Stimulated activated CD8-positive, alpha-beta memory T cell treated with anti-CD3 and anti-CD28 coated beads, Interleukin-4, amount 100 ng/mL, for 4 hours (primary cell): ENCODE data around the gene CKM.
"Not testable (repeated sequence)": the region's sequence is repeated elsewhere in the genome, so short reads cannot be mapped to it uniquely, and the experiment has no call there.

Experiments used
- DNase-seq, 2 donors: peaks; one replicate each; pipeline ENCODE4 v3.0.0-alpha.2; 2020; ENCODE audit warnings: low read depth in 2 of 2, low spot score in 1 of 2

Gene CKM

DNA sequence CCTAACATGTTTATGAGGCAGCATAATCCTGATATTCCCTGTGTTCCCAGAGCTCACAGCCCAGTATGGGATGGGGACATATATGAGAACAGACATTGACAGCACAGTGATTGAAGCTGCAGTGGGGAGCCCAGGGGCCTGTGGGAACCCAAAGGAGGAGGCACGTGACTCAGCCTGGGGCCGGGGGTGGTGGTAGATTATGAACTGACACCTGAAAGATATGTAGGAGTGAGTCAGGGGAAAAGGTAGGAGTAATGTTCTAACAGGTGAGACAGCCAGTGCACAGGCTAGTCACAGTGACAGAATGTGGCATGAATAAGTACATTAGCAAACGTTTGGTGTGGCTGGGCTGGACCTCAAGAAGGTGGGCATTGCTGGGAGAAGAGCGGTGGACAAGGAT is 29.0 kb downstream of the CKM start:
- DNase-seq: no peak

DNA sequence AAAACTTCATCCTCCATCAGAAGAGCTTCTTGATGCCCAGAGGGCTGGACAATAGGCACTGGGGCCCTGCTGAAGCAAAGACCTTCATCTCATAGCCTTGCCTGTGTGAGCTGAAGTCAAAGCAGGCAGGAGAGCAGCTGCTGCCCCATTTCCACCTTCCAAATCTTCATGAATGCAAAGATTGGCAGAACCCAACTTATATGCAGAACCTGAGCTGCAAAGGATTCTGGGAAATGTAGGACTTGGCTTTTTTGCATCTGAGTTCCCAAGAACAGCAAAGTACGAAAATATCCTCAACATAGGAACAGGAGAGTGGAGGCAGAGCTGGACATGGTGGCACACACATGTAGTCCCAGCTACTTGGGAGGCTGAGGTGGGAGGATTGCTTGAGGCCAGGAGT is 30.8 kb downstream of the CKM start:
- DNase-seq: no peak

DNA sequence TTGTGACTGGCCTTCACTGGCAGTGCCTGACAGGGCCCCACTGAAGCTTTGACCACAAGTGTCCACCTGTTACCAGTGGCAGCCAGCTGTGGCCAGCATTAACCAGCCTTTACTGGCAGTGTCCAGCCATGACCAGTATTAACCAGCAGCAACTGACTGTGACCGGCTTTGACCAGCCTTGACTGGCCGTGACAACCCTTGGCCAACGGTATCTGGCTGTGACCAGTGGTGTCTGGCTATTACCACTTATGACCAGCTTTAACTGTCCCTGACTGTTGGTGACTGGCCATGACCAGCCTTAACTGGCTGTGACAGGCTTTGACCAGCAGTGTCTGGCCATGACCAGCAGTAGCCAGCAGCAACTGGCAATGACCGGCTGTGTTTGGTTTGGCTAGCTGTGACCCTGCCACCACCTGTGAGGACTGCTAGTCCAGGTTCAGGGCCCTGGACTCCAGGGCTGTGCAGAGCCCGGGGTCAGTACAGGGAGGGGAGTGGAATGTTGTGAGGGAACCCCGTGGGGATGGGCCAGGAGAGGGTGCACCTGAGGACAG is 32.2 kb downstream of the CKM start:
- no peak for DNase-seq

DNA sequence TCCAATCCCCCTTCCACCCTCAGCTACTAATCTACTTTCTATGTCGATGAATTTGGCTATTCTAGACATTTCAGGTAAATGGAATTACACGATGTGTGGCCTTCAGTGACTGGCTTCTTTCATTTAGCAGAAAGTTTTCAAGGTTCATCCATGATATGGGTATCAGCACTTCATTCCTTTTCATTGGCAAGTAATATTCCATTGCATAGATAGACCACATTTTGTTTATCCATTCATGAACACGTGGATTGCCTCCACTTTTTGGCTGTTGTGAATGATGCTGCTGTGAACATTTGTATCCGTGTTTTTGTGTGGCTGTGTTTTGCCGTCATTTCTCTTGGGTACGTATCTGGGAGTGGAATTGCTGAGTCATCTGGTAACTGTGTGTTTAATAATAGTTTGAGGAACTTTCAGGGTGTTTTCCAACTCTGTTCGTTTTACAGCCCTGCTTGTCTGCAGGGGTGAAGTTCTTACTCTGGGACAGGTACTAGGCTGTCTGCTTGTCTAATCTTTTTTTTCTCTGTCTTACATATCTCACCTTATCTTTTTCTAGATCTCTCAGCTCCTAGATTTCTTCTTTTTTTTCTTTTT is 39.1 kb downstream of the CKM start:
- no peak for DNase-seq

DNA sequence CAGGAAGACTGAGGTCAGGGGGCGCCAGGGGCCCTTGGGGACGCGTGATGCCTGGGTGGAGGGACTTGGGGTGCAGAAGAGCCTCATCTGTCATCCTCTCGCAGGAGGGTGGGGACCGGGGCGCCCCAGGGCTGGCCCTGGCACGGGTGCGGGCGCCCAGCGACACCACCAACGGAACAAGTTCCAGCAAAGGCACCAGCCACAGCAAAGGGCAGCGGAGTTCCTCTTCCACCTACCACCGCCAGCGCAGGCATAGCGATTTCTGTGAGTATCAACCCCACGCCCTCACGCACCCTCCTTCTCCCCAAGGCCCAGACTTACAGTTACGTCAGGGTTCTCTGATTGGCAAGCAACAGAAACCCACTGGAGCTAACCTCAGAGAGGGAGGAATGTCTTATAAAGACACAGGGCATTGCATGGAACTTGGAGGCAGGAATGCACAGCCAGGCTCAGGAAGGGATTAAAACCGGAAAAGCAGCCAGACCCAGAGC is 42.2 kb downstream of the CKM start:
- DNase-seq: no peak

DNA sequence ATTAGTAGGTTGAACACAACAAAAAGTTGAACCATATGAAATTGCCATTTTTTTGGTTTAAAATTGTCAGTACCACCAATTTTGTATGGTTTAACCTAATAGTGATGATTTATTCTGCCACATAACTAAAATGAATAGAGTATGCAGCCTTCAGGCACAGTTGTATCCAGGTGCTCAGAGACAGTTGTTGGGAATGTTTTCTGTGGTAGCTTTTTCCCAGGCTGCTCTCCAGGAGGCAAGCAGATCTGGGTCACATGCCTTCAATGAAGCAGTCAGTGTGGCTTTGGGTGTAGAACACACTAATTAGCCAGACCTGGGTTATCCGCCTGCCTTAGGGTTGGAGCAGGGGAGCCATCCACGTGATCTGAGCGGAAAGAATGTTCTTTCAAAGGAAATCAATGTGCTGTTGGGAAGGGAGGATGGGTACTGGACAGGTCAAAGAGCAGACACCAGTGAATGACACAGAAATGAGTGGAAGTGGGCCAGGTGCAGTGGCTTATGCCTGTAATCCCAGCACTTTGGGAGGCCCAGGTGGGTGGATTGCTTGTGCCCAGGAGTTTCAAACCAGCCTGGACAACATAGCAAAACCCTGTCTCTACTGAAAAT is 43.0 kb downstream of the CKM start:
- no peak for DNase-seq

DNA sequence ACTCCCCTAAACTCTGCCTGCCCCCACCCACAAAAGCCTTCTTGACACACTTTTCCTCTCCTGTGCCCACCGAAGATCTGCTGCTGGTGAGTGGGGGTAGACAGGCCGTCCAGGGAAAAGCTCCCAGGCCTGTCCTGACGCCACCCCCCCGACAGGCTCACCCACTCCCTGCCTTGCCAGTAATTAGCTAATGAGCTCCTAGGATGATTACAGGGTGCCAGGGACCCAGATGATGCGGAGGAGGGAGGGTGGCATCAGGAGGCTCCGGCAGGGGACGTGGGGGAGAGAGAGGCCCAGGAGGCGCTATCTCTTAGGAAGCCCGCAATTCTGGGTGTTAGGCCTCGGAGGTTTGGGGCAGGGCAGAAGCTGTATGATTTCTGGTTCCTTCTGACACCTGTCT is 44.6 kb downstream of the CKM start:
- no peak for DNase-seq

DNA sequence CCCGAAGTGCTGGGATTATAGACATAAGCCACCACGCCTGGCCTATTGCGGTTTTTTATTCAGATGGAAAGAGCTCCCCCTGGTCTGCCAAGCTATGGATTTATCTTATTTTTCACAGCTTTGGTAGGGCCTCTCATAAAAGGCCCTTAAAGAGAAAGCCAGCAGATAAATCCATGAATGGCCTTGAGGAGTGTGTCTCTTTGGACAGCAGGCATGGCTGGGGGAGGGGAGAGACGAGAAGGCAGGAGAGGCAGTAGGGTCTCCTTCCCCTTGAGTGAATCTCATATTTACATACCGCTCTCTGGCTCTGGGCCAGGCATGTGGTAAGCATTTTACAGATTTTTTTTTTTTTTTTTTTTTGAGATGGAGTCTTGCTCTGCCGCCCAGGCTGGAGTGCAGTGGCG is 46.4 kb downstream of the CKM start:
- no peak for DNase-seq

DNA sequence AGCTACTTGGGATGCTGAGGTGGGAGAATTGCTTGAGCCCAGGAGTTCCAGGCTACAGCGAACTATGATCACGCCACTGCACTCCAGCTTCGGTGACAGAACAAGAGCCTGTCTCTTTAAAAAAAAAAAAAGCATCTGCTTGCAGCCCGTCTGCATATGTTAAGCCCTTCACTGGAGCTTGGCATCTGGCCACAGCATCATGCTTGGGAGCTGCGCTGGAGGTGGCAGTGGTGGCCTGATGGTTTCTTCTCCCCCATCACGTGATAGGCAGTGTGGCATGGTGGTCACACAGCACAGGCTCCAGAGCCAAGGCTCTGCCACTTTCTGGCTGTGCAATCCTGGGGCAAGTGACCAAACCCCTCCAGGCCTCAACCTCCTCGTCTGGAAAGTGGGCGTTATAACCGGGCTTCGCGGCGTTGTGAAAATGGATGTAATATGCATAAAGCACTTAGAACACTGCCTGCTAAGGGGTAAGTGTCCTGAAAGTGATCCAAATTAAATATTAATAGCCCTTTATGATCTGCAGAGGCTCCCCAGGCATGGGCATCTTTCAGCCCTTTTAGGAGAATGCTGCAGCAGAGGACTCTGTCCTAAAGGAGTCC is 47.2 kb downstream of the CKM start:
- no peak for DNase-seq

- no peak for DNase-seq
These were observed 49.2 kb downstream of the CKM start for GRCh38 chr19:45273521-45273855.

DNA sequence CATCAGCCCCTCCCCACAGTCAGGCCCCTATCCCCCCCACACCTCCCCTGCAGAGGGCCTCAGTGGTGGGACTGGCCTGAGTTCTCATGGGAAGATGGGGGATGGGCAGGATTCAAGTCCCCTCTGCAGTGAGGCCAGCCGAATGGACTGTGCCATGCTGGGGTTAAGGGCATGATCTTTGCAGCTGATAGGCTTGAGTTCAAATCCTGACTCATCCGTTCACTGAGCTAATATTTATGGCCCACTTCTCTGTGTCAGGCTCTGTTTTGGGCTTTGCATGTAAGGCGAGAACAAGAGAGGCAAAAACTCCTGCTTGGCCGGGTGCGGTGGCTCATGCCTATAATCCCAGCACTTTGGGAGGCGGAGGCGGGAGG is 51.0 kb downstream of the CKM start:
- no peak for DNase-seq

DNA sequence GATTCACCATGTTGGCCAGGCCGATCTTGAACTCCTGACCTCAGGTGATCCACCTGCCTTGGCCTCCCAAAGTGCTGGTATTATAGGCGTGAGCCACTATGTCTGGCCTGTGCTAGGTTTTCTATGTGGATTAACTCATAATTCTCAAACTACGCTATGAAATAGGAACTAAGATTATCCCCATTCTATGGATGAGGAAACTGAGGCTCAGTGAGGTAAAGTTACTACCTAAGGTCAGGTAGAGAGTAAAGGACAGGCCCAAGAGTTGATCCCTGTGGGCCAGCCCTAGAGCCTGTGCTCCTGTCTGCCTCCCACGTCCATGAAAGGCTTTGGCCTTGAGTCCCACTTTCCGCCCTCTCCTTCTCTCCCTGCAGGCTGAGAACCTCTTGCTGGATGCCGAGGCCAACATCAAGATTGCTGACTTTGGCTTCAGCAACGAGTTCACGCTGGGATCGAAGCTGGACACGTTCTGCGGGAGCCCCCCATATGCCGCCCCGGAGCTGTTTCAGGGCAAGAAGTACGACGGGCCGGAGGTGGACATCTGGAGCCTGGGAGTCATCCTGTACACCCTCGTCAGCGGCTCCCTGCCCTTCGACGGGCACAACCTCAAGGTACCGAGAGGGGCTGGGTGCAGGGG is 51.5 kb downstream of the CKM start:
- no peak for DNase-seq

GRCh38 chr19:45269939-45270338 is 52.7 kb downstream of the CKM start:
- DNase-seq: not testable (repeated sequence)

- no peak for DNase-seq
These were observed 55.4 kb downstream of the CKM start for GRCh38 chr19:45267296-45267695.

- DNase-seq: no peak
These were observed 57.3 kb downstream of the CKM start for GRCh38 chr19:45265375-45265774.

DNA sequence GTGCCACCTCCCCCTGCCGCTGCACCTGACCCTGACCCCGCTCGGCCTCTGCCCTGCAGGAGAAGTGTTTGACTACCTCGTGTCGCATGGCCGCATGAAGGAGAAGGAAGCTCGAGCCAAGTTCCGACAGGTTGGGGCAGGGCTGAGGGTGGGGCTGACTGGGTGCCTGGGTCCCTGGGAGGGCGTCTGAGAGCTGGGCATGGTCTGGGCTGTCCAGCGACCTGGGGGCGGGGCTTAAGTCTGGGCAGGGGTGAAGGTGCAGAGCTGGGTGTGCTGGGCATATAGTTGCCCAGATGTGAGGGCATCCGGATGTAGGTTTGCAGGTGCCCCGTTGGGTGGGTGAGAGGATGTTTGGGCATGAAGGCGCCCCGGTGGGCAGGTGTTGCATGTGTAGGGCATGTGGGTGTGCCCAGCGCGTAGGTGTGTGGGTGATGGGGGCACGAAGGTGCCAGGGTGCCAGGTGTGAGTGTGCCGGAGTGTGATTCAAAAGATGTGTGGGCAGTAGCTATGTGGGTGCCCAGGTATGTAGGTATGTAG is 57.8 kb downstream of the CKM start:
- DNase-seq: no peak

- DNase-seq: no peak
These were observed 59.7 kb downstream of the CKM start for GRCh38 chr19:45263013-45263412.

DNA sequence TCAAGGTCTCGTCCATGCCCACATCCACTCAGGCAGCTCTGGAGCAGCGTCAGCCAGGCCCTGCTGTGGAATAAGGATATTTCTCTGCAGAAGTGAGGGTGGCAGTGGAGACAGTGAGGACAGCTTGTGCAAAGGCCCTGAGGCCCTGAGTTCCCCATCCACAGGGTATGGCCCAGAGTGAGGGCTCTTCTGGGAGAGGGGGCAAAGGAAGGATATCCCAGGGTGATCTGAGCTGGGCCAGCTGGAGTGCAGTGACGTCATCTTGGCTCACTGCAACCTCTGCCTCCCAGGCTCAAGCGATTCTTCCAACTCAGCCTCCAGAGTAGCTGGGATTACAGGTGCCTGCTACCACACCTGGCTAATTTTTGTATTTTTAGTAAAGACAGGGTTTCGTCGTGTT is 60.1 kb downstream of the CKM start:
- DNase-seq: no peak

GRCh38 chr19:45258862-45259261 is 63.8 kb downstream of the CKM start:
- no peak for DNase-seq

DNA sequence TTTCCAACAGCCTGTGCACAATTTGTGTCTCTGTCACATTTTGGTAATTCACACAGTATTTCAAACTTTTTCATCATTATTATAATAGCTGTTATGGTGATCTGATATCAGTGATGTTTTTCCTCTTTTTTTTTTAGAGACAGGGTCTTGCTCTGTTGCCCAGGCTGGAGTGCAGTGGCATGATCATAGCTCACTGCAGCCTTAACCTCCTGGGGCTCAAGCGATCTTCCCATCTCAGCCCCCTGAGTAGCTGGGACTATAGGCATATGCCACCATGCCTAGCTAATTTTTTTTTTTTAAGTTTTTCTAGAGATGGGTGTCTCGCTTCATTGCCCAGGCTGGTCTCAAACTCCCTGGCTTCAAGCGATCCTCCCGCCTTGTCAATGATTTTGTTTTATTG is 65.8 kb downstream of the CKM start:
- DNase-seq: no peak
